NCI-H2029 treated with DMSO at 0.1 percent for 48 hours (cell line): ENCODE measurements around the gene TNIK.
"Not testable (repeated sequence)": the region's sequence is repeated elsewhere in the genome, so short reads cannot be mapped to it uniquely, and the experiment has no call there.

Source experiments
- DNase-seq: peaks from one replicate; lab custom pipeline; 2025; lab: John Stamatoyannopoulos, UW

Gene TNIK

GRCh38 chr3:171445620-171446204, 14.5 kb downstream of the TNIK start:
- no peak for DNase-seq

- no peak for DNase-seq
Measured at GRCh38 chr3:171444001-171444690, 16.1 kb downstream of the TNIK start.

GRCh38 chr3:171443211-171443957, 16.8 kb downstream of the TNIK start:
- no peak for DNase-seq

GRCh38 chr3:171442184-171442583, 18.0 kb downstream of the TNIK start:
- DNase-seq = no peak

- DNase-seq = no peak
Measured at GRCh38 chr3:171441381-171441780, 18.8 kb downstream of the TNIK start.

GRCh38 chr3:171439996-171440395, 20.2 kb downstream of the TNIK start:
- no peak for DNase-seq

- DNase-seq = no peak
Measured at GRCh38 chr3:171437115-171437756, 23.0 kb downstream of the TNIK start.

GRCh38 chr3:171436380-171436779, 23.8 kb downstream of the TNIK start:
- DNase-seq = no peak

- no peak for DNase-seq
Measured at GRCh38 chr3:171435757-171436156, 24.4 kb downstream of the TNIK start.

GRCh38 chr3:171435143-171435542, 25.1 kb downstream of the TNIK start:
- DNase-seq = no peak

GRCh38 chr3:171432548-171432947, 27.7 kb downstream of the TNIK start:
- DNase-seq = no peak

GRCh38 chr3:171431550-171431949, 28.7 kb downstream of the TNIK start:
- no peak for DNase-seq

- DNase-seq = no peak
Measured at GRCh38 chr3:171430530-171430929, 29.7 kb downstream of the TNIK start.

GRCh38 chr3:171429635-171430034, 30.6 kb downstream of the TNIK start:
- no peak for DNase-seq

- no peak for DNase-seq
Measured at GRCh38 chr3:171428892-171429291, 31.3 kb downstream of the TNIK start.

GRCh38 chr3:171428321-171428787, 31.9 kb downstream of the TNIK start:
- DNase-seq = no peak

GRCh38 chr3:171427771-171428320, 32.4 kb downstream of the TNIK start:
- no peak for DNase-seq

GRCh38 chr3:171424063-171424462, 36.1 kb downstream of the TNIK start:
- not testable (repeated sequence) for DNase-seq

- not testable (repeated sequence) for DNase-seq
Measured at GRCh38 chr3:171422855-171423254, 37.4 kb downstream of the TNIK start.

- no peak for DNase-seq
Measured at GRCh38 chr3:171420667-171421066, 39.5 kb downstream of the TNIK start.

GRCh38 chr3:171419457-171419856, 40.7 kb downstream of the TNIK start:
- no peak for DNase-seq

GRCh38 chr3:171417813-171418212, 42.4 kb downstream of the TNIK start:
- DNase-seq = no peak
